Measurements from ENCODE around the gene AKR1C8. TPM values are rescaled to one million over a fixed set of nuclear protein-coding genes. Genes with fewer than 3 reads are reported as not detected.
"Not testable (repeated sequence)": the region's sequence is repeated elsewhere in the genome, so short reads cannot be mapped to it uniquely, and the experiment has no call there.

AKR1C8 gene
- total RNA-seq, 1 donor from 2014 or later = not detected

DNA sequence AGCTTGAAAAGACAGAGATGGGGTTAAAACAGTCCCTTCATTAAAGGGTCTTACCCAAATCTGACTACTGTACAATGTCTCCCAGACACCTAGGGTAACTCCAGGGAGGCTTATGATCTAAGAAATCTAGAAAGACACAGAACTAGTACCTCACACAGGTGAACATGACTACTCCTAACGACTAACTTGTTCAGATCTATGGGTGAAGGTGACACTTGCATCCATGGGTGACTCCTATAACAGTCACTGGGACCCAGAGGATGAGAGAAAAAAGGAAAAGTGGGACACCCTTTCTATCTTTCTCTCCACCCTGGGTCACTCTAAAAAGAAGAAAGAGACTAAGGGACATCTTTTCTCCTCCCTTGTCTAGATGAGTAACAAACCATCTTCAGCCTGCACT lies 19.2 kb downstream of the AKR1C8 start:
- no peak for DNase-seq

DNA sequence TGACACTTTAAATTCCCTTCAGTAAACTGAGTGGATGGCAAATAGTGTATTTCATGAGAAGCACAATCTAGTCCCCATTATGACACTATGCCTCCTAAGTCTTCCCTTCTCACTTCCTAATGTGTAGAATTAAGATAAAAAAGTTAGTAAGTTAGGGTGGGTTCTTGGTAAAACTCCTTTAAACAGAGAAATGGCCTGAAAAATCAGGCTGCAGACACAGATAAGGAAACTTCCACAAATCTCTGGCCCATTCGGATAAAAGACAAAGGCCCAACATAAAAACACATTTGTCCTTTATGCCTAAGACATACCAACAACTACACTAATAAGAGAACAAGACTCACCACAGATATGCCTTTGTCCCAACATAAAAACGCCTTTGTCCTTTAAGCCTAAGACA lies 21.5 kb downstream of the AKR1C8 start:
- no peak for DNase-seq

- DNase-seq = no peak
Measured at GRCh38 chr10:5159126-5159525, 25.8 kb downstream of the AKR1C8 start.

DNA sequence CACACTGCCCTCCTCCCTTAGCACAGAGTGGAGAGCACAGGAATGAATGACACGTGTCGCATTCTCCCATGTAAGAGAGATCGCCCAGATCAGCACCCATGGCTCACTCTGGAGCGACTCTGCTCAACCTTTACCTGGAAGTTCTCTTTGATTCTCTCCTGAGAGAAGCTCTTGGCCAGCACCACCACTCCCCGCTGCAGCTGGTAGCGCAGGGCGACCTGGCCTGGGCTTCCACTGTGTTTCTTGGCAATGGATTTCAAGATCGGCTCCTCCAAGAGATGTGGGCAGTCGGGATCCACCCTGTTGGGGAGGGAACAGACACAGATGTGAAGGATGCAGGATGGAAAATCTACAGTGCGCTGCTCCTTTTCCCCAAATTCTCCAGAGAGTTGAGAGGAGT lies 27.4 kb downstream of the AKR1C8 start:
- no peak for DNase-seq

DNA sequence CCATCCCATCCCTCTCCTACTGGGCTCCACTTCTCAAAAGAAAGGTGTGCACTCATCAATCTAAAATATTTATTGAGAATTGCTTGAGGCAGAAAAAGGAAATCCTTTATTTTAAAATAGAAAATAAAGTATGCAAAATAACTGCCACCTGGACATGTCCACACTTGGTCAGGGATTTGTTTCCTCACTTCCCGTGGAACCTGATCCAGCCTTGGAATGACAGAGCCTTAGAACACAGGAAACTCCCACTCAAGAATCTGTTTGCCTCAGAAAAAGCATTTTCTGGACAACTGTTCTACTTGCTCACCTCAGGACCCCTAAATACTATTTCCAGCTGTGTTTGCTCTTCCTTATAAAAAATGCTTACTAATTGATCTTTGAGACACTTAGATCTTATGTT lies 29.0 kb downstream of the AKR1C8 start:
- DNase-seq = no peak

DNA sequence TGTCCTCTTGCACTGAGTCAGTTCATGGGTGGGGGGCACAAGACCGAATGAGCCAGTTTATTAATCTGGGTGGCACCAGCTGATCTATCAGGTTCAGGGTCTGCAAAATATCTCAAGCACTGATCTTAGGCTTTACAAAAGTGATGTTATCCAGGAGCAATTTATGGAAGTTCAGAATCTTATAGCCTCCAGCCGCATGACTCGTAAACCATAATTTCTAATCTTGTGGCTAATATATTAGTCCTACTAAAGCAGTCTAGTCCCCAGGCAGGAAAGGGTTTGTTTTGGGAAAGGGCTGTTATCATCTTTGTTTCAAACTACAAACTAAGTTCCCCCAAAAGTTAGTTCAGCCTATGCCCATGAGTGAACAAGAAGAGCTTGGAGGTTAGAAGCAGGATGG lies 33.9 kb downstream of the AKR1C8 start:
- no peak for DNase-seq

GRCh38 chr10:5148678-5149032 lies 36.3 kb downstream of the AKR1C8 start:
- no peak for DNase-seq

DNA sequence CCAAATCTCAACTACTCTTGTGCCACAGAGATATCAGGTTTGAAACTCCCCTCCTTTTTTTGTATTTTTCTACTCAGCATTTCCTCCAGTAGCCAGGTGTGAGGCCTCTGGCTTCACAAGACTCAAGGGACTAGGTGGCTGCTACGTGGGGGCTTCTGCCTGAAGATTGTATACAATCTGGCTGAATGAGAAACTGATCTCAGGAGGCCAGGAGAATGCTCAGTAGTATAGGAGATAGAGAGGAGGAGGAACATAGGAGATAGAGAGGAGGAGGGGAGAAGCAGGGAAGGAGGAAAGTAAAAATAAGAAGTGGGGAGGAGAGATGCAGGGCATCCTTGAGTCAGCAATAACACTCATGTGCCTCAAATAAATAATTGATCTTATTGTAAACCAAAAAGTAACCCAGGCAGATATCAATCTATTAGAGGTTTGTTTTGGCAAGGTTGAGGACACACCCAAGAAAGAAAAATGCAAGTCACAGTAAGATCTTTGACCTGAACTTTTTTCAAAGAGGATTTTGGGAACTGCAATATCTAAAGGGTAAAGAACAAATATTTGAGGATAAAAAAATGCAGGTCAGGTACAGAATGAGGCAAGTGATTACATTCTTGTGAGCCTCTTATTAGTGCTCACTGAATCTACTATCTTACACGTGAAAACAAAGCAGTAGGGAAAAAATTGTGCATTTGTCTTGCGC lies 36.8 kb downstream of the AKR1C8 start:
- DNase-seq = no peak

- peak; percentile 34 for DNase-seq
Measured at GRCh38 chr10:5147255-5147980, 37.5 kb downstream of the AKR1C8 start.

GRCh38 chr10:5146920-5147254 lies 38.1 kb downstream of the AKR1C8 start:
- DNase-seq = no peak

DNA sequence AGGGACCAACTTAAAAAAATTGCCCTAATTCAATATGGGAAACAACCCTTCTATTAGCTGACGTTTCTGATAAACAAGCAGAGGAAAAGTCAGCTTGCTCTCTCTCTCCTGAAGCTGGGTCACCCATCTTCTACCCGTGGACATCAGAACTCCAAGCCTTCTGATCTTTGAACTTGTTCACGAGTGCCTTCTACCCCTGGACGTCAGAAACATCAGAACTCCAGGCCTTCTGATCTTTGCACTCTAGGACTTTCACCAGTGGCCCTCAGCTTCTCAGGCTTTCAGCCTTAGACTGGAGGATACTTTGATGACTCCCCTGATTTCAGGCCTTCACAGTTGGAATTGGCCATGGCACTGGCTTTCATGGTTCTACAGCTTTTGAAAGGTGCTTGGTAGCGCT lies 41.8 kb downstream of the AKR1C8 start:
- DNase-seq = no peak

- no peak for DNase-seq
Measured at GRCh38 chr10:5142199-5142598, 42.8 kb downstream of the AKR1C8 start.

DNA sequence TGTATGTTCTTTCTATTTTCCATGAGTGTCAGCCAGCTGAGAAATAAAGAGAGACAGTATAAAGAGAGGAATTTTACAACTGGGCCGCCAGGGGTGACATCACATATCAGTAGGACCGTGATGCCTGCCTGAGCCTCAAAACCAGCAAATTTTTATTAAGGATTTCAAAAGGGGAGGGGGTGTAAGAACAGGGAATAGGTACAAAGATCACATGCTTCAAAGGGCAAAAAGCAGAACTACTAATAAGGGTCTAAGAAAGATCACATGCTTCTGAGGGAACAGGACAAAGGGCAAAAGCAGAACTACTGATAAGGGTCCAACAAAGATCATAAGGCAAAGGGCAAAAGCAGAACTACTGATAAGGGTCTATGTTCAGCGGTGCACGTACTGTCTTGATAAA lies 47.3 kb downstream of the AKR1C8 start:
- DNase-seq = not testable (repeated sequence)

- DNase-seq = no peak
Measured at GRCh38 chr10:5136468-5137087, 48.4 kb downstream of the AKR1C8 start.

DNA sequence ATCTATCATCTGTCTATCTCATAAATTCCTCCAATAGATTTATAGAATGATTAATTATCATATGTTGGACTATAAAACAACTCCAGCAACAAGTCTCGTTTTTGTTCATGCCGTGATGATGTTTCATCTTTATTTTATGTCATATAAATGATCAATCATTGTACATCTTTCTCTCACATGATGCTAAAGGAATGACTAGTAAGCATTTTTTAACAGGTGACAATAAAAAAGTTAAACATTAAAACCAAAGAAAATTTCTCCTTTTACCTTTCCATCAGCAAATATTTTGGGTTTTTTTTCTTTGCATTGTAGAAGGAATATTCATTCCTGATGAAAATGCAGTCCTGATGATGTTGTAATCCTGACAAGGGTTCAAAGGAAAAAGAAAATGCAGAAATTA lies 49.4 kb downstream of the AKR1C8 start:
- DNase-seq = no peak

- no peak for DNase-seq
Measured at GRCh38 chr10:5125315-5126044, 59.5 kb downstream of the AKR1C8 start.

GRCh38 chr10:5123886-5124285 lies 61.1 kb downstream of the AKR1C8 start:
- no peak for DNase-seq

DNA sequence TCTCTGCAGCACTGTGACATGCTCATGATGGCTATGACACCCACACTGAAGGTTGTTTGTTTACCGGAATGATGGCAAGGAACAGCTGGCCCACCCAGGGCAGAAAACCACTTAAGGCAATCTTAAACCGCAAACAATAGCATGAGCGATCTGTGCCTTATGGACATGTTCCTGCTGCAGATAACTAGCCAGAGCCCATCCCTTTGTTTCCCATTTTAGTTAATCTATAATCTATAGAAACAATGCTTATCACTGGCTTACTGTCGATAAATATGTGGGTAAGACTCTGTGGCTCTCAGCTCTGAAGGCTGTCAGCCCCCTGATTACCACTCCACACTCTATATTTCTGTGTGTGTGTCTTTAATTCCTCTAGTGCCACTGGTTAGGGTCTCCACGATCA lies 65.0 kb downstream of the AKR1C8 start:
- not testable (repeated sequence) for DNase-seq

- no peak for DNase-seq
Measured at GRCh38 chr10:5117026-5117425, 67.9 kb downstream of the AKR1C8 start.

DNA sequence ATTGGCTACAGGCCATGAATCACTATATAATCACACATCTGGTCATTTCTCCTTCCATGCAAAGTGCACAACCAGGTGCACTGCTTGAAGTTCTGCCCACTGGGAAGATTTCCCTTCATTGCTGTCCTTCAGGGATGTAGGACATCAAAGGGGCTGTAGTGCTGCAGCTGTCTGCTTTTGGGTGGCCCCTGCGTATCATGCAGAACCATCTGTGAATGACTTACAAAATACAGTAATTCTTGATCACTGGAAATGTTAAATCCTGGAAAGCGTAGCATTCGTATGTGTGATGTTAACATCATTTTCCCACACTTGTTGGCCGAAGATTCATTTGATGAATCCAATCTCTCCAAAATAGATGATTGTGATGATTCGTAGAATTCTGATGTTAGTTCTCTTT lies 68.3 kb downstream of the AKR1C8 start:
- DNase-seq = peak; percentile 14

DNA sequence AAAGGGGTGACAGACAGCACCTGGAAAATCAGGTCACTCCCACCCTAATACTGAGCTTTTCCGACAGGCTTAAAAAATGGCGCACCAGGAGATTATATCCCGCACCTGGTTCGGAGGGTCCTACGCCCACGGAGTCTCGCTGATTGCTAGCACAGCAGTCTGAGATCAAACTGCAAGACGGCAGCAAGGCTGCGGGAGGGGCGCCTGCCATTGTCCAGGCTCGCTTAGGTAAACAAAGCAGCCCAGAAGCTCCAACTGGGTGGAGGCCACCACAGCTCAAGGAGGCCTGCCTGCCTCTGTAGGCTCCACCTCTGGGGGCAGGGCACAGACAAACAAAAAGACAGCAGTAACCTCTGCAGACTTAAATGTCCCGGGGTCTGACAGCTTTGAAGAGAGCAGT lies 75.1 kb downstream of the AKR1C8 start:
- not testable (repeated sequence) for DNase-seq

- no peak for DNase-seq
Measured at GRCh38 chr10:5108658-5109416, 76.1 kb downstream of the AKR1C8 start.

Measured in tongue (tissue), 2 donors.